HG03354 (cell line): ENCODE data around the gene SHFL.

Experiments used
- ATAC-seq: cut with Tn5 transposase; IDR thresholded peaks from one replicate; pipeline ENCODE4 v1.9.1; 2021; ENCODE audit warnings: mild to moderate bottlenecking; ENCODE audit not compliant: unreplicated experiment, poor library complexity, severe bottlenecking

Gene SHFL

GRCh38 chr19:10120538-10121189 lies 34.5 kb downstream of the SHFL start:
- no peak for ATAC-seq

DNA sequence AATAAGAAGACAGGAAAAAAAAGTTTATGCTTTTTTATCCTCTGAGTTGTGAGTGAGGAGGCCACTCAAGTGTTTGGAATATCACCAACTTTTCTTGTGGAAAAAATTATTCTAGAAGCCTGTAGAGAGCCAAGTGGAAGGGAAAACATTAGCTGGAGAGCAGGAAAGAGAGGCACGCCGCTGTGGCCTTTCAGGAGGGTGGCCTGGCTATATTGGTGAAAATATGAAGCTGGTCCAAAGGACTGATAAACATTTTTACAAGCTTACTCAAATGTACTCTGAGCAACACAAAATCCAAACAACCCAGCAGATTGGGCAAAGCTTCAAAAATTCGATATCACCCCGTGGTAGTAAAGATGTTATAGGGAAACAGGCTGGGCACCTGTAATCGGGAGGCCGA lies 35.9 kb downstream of the SHFL start:
- ATAC-seq = no peak

- ATAC-seq = no peak
These were observed 38.3 kb downstream of the SHFL start for GRCh38 chr19:10124429-10124828.

DNA sequence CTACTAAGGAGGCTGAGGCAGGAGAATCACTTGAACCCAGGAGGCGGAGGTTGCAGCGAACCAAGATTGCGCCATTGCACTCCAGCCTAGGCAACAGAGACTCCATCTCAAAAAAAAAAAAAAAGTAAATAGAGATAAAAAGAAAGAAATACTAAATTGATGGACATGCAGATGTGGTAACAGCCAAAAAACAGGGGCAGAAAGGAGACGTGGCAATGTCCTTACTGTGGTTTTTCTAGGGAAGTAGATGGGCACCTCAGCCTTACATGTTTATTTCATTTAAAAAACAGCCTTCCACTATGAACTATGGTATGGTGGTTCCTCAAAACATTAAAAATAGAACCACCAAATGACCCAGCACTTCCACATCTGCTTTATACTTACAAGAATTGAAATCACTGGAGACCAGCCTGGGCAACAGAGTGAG lies 40.1 kb downstream of the SHFL start:
- ATAC-seq = no peak

GRCh38 chr19:10132905-10133304 lies 46.8 kb downstream of the SHFL start:
- ATAC-seq = no peak

DNA sequence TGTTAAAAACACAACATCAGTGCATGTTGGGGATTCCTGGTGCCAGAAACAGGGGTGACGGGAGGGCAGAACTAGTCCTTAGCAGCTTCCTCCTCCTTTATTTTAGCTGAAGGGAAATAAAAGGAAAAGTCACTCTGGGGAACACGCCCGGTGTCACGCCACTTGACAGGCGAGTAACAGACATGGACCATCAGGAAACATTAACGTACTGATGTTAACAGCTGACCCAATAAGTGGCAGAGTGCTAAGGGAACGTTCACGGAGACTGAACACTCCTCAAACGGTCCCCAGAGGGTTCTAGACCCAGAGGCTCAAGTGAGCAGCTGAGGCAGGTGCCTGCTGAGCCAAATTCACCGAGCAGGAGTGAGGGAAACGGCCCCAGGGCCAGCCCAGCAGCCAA lies 47.5 kb downstream of the SHFL start:
- ATAC-seq = no peak

DNA sequence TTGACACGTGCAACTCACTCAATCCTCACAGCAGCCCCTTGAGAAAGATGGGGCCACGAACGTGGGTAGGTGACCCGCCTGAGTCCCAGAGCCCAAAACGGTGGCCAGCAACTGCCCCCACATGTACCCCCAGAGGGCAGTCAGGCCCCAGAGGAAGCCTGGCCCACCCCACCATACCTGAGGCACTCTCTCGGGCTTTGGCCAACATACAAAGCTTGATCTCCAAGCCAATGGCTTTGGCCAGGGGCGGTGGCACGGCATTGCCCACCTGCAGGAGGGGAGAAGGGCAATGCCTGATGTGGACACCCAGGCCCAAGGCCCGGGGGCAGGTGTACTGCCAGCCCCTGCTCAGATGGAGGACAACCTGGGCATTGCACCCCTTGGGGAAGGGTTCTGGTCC lies 47.9 kb downstream of the SHFL start:
- no peak for ATAC-seq

DNA sequence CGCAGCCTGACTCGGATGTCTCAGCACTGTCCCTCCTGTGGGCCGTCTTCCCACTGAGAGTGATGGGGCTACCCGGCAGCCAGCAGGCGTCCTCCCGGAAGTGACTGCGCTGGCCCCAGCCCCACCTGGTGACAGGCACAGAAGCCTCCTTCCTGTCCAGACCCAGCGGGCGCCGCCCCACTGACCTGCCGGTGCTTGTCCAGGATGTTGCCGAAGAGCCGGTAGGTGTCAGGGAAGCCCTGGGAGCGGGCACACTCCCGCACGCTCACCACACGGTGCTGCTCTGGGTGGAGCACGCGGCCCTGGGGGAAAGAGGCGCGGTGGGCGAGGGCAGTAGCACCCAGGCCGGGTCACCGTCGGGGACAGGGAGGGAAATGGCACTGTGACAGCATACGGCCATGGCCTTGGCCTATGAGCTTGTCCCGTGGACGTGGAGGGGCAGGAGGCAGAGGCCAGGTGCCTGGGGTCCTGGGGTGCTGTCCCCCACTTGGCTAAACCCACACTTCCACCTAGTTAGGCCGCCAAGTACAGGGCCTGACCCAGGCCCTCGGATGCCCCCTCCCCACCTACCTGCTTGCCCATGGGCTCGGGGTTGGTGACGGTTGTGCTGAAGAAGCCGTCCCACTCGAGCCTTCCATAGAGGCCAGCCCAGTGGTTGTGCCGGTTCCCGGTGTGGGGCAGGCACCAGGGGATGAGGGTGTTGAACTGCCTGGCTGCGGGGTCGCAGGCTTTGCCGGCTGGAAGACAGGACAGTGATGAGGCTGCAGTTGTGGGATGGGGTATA lies 49.6 kb downstream of the SHFL start:
- ATAC-seq = no peak

GRCh38 chr19:10136936-10137335 lies 50.8 kb downstream of the SHFL start:
- no peak for ATAC-seq

GRCh38 chr19:10137751-10138682 lies 51.9 kb downstream of the SHFL start:
- ATAC-seq = no peak

DNA sequence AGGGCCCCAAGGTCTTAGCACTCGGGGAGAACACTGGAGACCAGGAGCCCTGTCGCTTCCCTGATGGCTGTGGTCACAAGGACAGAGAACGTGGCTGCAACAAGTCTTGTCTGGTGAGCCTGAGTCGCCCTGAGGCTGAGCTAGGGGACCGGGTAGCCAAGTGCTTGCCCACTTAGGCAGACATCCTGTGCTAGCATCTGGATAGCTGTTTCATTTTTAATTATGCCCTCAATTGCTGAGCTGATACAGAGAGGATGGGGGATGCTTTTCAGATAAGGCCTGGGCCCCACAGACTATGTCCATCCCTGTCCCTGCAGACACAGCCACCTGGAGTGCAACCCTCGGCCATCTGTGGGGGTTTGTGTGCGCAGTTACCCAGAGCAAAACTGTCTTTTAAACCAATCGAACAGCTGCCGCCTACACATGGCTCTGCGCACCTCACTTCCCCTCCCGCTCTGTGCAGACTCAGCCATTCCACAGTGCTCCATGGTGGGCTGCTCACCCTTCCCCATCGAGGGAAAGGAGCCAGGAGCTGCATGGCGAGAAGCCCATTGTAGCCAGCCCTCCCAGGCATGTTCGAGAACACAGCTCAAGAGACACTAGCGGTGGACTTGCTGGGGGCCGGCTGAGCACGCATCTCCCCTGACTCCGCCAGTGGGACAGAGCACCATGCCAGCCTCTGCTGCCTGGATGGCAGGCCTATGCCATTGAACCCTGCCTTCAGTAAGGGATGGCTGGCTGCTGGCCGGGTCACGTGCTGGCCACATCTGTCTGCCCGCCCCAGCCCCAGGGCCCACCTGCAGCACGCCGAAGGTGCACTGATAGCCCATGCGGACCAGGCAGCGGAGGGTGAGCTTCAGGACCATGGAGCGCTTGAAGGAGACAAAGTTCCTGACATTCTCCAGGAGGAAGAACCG lies 53.0 kb downstream of the SHFL start:
- no peak for ATAC-seq

DNA sequence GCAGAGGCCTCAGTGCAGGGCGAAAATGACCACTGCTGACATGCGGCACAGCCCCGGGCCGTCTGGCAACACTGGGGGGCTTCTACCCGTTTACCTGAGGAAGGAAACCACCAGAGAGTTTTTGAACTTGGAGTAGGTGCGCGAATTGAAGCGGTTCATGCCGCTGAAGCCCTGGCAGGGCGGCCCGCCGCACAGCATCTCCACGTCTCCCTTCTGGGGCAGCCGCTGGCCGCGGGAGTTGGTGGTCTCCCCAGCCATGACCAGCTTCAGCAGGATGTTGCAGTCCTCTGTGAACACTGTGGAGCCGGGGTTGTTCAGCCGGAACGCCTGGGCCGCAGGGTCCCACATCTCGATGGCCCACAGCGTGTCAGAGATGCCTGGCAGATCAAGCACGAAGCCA lies 53.8 kb downstream of the SHFL start:
- ATAC-seq = no peak

- ATAC-seq = no peak
These were observed 55.4 kb downstream of the SHFL start for GRCh38 chr19:10141479-10141878.

DNA sequence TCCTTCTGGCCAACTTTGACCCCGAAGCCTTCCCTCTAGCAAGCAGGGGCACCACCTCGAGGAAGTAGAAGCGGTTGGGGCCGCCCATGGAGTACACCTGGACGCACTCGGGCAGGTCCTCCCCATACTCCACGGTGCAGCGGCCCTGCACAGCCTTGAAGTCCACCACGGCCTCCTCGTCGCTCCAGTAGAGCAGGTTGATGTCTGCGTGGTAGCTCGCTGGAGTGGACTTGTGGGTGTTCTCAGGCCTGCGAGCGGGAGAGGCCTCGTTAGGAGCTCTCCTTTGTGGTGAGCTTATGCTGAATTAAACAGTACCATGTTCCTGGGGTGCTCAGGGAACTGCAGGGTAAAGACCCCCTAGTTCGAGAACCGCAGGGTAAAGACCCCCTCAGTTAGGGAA lies 55.9 kb downstream of the SHFL start:
- ATAC-seq = no peak
